ENCODE measurements around the gene ST3GAL3. TPM values are rescaled to one million over a fixed set of nuclear protein-coding genes. Genes with fewer than 3 reads are reported as not detected.
A peak's percentile ranks its signal among the peaks of the same experiment; 100 is the strongest.

The ST3GAL3 gene
- total RNA-seq, 1 donor from 2014 or later = 11.2 TPM

DNA sequence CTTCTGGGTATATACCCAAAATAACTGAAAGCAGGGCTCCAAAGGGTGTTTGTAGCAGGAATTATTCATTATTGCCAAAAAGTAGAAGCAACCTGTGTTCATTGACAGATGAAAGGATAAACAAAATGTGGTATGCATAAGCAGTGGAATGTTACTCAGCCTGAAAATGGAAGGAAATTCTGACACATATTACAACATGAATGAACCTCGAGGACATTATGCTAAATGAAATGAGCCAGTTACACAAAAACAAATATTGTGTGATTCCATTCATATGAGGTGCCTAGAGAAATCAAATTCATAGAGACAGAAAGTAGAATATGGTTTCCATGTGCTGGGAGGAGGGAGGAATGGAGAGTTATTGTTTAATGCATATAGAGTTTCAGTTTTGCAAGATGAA lies 140.0 kb downstream of the ST3GAL3 start:
- DNase-seq (ENCODE audit: low spot score) (no peak), ATAC-seq (no peak)

GRCh38 chr1:43847882-43848281 lies 140.5 kb downstream of the ST3GAL3 start:
- no peak for ATAC-seq
- no peak for DNase-seq (ENCODE audit: low spot score)

- no peak for DNase-seq (ENCODE audit: low spot score)
- ATAC-seq = no peak
Measured at GRCh38 chr1:43849670-43850069, 142.3 kb downstream of the ST3GAL3 start.

DNA sequence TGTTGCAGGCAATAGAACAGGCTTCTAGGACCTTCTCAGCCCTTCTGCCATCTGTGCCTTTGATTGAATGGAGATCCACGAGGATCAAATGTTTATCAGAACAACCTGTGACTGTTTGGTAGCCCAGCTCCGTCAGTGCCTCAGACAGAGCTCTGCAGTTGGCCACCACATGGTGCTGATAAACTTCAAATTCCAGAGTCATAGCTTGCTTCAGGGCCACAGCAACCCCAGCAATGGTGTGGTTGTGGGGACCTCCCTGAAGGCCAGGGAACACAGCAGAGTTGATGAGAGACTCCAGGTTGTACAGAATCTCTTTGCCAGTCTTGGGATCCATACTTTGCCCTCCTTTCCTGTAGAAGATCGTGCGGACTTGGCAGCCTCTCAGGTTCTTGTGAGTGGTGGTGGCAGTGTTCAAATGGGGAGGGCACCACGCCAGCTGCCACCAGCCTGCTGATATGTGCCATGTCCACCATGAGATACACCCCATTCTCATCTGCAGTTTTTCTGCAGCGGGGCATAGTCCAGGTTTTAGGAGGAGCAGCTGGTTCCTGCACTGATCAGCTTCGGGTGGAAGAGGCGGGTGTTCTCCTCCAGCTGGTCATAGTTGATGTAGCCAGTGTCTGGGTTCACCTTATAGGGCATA lies 143.4 kb downstream of the ST3GAL3 start:
- DNase-seq (ENCODE audit: low spot score) (no peak), ATAC-seq (no peak)

- ATAC-seq = no peak
Measured at GRCh38 chr1:43851561-43852338, 144.4 kb downstream of the ST3GAL3 start.

DNA sequence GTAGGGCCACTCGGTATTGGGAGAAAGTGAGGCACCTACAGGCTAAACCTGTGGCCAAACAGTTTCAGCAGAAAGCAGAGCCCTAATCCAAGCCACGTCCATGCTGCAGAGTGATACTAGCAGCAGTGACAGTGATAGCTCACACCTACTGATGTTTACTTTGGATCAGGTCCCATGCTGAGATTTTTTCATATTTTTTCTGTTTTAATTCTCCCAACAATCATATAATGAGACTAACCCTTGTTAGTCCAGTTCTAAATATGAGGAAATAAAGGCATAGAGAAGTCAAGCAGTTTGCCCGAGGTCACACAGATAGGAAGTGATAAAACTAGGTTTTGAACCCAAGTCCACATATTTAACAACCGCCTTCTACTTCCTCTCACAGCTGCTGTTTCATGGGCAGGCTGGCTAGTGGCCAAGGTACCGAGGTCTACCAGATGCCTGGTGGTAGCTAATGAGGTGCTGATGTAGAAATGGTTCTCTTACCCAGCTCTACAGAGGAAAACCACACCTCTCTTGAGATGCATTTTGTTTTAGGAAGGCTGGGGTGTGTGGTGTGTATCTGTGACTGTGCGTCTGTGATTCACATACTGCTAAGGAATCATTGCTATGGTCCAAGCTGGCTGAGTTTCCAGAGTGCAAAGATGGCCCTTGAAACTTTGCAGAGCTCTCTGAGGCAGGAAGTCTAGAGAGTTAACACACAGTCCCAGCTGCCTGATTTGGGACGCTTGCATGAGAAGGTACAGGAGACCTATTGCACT lies 146.0 kb downstream of the ST3GAL3 start:
- DNase-seq (ENCODE audit: low spot score) (no peak), ATAC-seq (peak; percentile 42)

More at GRCh38 chr1:43851561-43852338, 144.4 kb downstream of the ST3GAL3 start:
- no peak for DNase-seq (ENCODE audit: low spot score)

- ATAC-seq = no peak
- DNase-seq (ENCODE audit: low spot score) = no peak
Measured at GRCh38 chr1:43854473-43854872, 147.1 kb downstream of the ST3GAL3 start.

- no peak for ATAC-seq
- no peak for DNase-seq (ENCODE audit: low spot score)
Measured at GRCh38 chr1:43856188-43856587, 148.9 kb downstream of the ST3GAL3 start.

GRCh38 chr1:43857163-43857562 lies 149.8 kb downstream of the ST3GAL3 start:
- ATAC-seq (no peak), DNase-seq (ENCODE audit: low spot score) (no peak)

DNA sequence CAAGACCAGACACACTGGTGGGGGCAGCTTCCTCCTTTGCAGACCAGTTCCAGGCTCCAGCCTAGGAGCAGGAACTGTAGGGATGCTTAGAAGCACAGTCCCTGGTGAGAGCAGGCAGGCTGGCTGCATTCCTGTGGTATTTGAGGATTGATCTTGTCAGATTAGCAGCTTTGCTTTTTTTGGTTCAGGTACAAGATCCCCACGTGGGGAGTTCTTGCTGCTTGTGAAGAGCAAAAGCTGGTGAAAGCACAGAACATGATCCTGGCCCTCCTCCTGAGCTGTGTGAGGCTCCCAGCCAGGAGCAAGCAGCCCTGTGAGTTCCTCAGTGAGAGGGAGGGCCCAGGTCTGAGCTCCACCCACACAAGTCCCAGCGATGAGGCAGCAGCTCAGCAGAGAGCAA lies 151.0 kb downstream of the ST3GAL3 start:
- DNase-seq (ENCODE audit: low spot score) = no peak
- peak; percentile 39 for ATAC-seq

GRCh38 chr1:43861337-43861736 lies 154.0 kb downstream of the ST3GAL3 start:
- no peak for DNase-seq (ENCODE audit: low spot score)
- no peak for ATAC-seq

GRCh38 chr1:43861988-43862735 lies 154.8 kb downstream of the ST3GAL3 start:
- DNase-seq (ENCODE audit: low spot score) = no peak
- ATAC-seq = no peak

GRCh38 chr1:43864111-43865045 lies 157.0 kb downstream of the ST3GAL3 start:
- no peak for DNase-seq (ENCODE audit: low spot score)
- ATAC-seq = no peak

DNA sequence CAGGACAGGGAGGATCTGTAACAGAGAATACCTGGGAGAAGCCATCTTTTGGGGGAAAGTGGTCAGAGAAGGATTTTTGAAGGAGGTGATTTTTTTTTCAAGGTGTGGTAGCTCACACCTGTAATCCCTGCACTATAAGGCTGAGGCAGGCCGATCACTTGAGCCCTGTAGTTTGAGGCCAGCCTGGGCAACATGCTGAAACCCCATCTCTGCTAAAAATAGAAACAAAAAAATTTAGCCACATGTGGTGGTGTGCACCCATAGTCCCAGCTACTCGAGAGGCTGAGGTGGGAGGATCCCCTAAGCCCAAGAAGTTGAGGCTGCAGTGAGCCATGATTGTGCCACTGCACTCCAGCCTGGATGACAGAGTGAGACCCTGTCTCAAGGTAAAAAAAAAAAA lies 158.9 kb downstream of the ST3GAL3 start:
- DNase-seq (ENCODE audit: low spot score) = no peak
- ATAC-seq = no peak

DNA sequence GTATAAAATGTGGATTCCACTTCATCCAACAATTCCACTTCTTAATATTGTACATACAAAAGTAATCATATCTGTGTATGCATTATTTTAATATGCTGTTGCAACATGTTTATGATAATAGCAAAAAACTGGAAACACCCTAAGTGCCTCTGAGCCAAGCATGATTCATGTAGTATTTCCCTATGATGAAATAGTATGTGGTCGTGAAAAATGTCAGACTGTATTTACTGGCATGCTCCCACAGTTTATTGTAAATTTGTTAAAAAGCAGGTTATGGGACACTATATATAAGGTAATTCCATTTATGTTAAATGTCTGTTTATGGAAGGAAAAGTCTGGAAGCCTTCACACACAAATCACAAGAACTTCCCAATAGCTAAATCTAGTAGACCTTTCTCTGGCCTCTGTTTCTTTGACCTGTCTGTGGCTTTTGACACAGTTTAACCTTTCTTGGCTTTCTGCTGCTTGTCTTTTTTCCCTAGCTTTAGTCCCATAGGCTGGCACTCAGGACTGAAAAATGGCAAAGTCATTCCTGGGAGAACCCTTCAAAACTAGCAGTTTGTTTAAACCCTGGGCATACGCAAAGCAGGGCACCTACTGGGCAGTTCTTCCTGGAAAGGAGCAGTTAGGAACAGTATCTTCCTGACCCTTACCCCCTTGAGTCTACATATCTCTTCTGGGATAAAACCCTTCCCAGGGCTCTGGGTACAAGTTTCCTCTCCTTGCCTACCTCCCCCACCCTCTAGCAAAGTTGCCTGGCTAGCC lies 160.8 kb downstream of the ST3GAL3 start:
- ATAC-seq (peak; percentile 47), DNase-seq (ENCODE audit: low spot score) (no peak)

- DNase-seq (ENCODE audit: low spot score) (no peak), ATAC-seq (peak; percentile 23)
Measured at GRCh38 chr1:43868741-43869067, 161.4 kb downstream of the ST3GAL3 start.

DNA sequence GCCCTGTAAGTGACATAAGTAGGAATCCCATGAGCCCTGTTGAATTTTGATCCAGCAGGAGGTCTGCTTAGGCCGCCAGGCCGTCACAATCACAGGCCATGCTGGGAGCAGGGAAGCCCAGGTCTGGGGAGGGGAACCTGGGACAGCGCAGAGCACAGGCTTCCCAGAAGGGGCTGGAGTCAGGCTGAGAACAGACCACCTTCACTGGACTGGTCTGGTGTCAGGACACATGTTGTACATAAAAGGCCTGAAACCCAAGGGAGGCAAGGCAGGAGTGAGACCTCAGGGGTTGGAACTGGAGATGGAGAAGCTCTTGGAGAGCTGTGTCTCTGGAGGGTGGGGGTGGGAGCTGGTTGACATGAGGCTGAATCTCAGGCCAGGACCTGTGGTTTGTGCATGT lies 163.0 kb downstream of the ST3GAL3 start:
- ATAC-seq = no peak
- DNase-seq (ENCODE audit: low spot score) = no peak

GRCh38 chr1:43871181-43871910 lies 164.0 kb downstream of the ST3GAL3 start:
- ATAC-seq = no peak

DNA sequence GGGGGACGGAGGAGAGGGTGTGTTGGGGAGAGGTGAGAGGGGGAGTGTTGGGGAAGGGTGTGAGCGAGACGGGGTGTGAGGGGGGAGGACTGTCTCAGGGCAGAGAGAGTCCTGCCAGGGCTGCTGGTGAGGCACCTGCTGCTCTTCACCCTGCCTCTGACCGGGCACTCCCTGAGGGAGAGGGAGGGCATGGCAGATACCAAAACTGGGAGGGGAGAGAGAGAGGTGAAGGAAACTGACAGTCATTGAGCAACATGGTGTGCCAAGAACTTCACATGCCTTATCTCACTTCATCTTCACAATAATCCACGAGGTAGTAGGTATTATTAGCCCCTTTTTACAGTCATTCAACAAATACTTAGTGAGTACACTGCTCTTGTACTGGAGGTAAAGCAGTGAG lies 164.9 kb downstream of the ST3GAL3 start:
- ATAC-seq (no peak), DNase-seq (ENCODE audit: low spot score) (no peak)

More at GRCh38 chr1:43871181-43871910, 164.0 kb downstream of the ST3GAL3 start:
- DNase-seq (ENCODE audit: low spot score) = no peak
